DOHH2 (cell line): ENCODE data around the gene DPYD.

ENCODE experiments used
- EZH2phosphoT487 ChIP-seq: fragments of 200-600 bp; sonication (generic); IDR thresholded peaks from 2 replicates; pipeline ENCODE4 v1.6.1; 2017; ENCODE audit warnings: borderline replicate concordance, mild to moderate bottlenecking, antibody characterized with exemption, low read length, moderate library complexity, mixed read lengths
- TF ChIP-seq, protein P1 (sequence below): fragments of 200-600 bp; sonication (generic); IDR thresholded peaks from one replicate; pipeline ENCODE4 v1.5.1; 2014; ENCODE audit warnings: antibody characterized with exemption, mild to moderate bottlenecking, low read depth, low read length; ENCODE audit not compliant: poor library complexity, severe bottlenecking

DNA sequence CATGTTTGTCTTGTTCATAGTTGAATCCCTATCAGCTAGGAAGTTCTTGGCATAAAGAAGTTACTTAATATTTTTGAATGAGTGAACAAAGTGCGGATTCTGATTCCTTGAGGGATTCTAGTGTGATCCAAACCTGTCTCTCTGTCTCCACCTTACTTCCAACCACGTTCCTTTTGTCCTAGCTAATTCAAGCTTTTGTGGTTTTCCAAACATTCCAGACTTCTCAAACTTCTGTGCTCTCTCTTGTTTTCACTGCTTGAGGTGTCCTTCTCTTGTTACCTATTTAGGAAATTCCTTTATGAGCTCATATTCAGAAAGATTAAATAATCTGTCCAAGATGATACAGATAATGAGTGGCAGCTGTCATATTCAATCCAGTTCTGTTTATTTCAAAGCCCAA is 846.1 kb downstream of the DPYD start:
- TF ChIP-seq, protein P1, sequence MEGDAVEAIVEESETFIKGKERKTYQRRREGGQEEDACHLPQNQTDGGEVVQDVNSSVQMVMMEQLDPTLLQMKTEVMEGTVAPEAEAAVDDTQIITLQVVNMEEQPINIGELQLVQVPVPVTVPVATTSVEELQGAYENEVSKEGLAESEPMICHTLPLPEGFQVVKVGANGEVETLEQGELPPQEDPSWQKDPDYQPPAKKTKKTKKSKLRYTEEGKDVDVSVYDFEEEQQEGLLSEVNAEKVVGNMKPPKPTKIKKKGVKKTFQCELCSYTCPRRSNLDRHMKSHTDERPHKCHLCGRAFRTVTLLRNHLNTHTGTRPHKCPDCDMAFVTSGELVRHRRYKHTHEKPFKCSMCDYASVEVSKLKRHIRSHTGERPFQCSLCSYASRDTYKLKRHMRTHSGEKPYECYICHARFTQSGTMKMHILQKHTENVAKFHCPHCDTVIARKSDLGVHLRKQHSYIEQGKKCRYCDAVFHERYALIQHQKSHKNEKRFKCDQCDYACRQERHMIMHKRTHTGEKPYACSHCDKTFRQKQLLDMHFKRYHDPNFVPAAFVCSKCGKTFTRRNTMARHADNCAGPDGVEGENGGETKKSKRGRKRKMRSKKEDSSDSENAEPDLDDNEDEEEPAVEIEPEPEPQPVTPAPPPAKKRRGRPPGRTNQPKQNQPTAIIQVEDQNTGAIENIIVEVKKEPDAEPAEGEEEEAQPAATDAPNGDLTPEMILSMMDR = no peak
- no peak for TF ChIP-seq EZH2phosphoT487
